HG02610 (cell line): Measurements from ENCODE around the gene ITFG1.
"Not testable (repeated sequence)": the region's sequence is repeated elsewhere in the genome, so short reads cannot be mapped to it uniquely, and the experiment has no call there.

Source experiments
- ATAC-seq: cut with Tn5 transposase; IDR thresholded peaks from one replicate; pipeline ENCODE4 v1.9.1; 2021; ENCODE audit warnings: mild to moderate bottlenecking, moderate library complexity; ENCODE audit not compliant: unreplicated experiment

Gene ITFG1

DNA sequence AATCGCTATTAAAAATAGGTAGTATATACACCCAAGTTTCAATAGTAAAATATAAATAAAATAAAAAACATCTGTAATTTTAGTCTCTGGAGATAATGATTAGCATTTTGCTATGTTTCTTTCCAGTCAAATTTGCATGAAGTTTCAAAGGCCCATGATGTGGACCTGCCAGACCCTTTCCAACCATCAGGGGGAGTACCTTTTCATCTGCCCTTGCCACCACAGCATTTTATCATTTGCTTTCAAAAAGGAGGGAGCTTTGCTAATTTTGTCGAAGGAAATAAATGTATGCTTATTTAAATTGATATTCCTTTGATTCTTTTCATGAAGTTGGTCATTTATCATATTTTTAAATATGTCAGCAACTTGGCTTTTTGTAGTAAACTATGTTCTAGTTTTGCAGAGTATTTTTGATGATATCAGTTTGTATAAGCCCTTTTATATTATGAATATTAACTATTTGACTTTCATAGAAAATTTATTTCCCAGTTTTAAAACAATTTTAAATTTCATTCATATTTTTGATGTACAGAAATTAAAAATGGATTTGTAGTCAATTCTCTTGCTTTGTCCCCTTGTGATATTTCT, 201.9 kb downstream of the ITFG1 start:
- no peak for ATAC-seq

- no peak for ATAC-seq
Observed at GRCh38 chr16:47254756-47255155, 206.1 kb downstream of the ITFG1 start.

GRCh38 chr16:47250983-47251382, 209.9 kb downstream of the ITFG1 start:
- no peak for ATAC-seq

GRCh38 chr16:47247690-47248089, 213.2 kb downstream of the ITFG1 start:
- ATAC-seq, result no peak

DNA sequence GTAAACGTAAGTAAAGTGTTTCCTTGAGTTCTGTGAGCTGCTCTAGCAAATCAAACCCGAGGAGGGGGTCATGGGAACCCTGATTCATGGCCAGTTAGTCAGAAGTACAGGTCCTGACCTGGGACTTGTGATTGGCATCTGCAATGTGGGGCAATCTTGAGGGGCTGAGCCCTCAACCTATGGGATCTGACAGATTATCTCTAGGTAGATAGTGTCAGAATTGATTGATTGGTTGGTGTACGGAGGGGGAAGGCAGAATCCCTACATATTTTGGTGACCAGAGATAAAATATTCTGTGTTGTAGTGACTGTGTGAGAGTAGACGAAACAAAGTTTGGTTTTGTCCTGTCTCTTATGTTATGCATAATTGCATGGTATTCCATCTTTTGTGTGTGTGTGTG, 216.7 kb downstream of the ITFG1 start:
- no peak for ATAC-seq

DNA sequence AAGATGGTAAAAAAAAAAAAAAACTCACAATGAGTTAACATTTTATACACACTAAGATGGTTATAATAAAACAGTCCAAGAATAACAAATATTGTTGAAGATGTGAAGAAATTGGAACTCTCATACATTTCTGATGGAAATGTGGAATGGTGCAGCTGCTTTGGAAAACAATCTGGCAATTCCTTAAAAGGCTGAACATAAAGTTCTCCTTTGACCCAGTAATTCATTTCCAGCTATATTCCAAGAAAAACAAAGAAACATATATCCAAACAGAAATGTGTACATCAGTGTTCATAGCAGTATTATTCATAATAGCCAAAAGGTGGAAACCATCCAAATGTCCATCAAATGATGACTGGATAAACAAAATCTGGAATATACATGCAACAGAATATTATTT, 219.8 kb downstream of the ITFG1 start:
- ATAC-seq, result no peak

- ATAC-seq, result no peak
Observed at GRCh38 chr16:47236716-47237115, 224.1 kb downstream of the ITFG1 start.

GRCh38 chr16:47230296-47230695, 230.6 kb downstream of the ITFG1 start:
- ATAC-seq, result no peak

DNA sequence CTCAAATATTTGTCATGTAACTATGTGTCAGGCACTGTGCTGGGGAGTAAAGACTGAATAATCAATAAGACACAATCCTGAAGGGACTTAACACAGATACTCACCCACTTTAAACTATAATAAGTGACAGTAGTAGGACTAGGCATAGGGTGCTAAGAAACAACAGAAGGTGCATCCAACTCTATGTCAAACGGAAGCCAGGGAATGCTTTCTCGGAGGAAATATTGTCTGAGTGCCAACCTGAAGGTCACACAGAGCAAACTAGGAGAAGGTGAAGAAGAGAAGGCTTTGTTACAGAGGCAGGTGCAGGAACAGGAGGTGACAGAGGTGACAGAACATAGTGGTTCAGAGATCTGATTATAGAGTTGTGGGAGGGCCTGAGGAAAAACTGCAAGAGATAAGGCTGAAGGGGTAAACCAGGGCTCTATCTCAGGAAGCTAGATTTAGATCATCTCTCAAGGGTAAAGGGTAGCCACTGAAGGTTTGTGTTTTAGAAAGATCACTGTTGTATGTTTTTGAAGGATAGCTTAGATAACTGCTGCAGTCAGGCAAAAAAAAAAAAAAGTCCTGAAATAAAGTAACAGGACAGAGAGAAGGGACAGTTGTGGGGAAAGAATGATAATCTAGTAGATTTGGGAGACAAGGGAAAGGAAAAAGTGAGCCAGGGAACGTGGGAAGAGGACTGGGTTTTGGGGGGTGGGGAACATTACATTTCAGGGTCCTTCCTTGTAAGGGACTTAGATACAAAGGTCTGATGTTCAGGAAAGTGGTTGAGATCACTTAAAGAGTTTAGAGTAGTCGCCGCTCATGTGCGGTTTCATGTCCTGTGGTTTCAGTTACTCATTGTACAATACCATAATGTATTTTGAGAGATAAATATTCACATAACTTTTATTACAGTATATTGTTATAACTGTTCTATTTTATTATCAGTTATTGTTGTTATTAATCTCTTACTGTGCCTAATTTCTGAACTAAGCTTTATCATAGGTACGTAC, 231.5 kb downstream of the ITFG1 start:
- no peak for ATAC-seq

DNA sequence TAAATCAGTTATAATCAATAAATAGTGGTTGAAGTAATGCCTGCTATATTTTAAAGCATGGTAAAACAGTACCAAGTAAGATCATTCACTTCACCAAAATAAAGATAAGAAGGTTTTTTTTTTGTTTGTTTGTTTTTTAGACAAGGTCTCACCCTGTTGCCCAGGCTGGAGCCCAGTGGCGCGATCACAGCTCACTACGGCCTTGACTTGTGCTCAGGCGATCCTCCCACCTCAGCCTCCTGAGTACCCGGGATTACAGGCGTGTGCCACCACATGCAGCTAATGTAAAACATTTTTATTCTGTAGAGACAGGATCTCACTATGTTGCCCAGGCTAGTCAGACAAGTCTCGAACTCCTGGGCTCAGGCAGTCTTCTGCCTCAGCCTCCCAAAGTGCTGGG, 232.6 kb downstream of the ITFG1 start:
- ATAC-seq, result no peak

DNA sequence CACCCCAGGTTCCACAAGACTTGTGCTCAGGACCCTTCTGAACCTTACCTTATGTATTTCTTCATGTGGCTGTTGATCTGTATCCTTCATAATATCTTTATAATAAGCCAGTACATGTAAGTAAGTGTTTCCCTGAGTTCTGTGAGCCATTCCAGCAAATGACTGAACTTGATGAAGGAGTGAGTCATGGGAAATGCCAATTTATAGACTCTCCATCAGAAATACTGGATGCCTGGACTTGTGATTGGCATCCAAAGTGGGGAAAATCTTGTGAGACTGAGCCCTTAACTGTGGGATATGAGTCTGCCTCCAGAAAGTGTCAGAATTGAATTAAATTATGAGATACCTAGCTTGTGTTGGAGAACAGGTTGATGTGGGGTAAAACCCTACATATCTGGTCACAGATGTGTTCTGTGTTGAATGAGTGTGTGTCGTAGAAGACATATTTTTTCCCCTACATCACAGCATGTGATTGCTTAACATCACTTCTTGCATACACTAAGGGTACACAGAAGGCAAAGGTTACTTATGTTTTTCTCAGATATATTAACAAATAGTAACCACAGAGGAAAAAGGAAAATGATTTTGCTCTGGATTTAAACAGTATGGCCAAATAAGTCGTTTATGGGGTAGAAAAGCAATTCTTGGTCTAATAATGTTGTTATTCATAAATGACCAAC, 247.0 kb downstream of the ITFG1 start:
- ATAC-seq, result no peak

- ATAC-seq, result no peak
Observed at GRCh38 chr16:47211218-47211617, 249.6 kb downstream of the ITFG1 start.

DNA sequence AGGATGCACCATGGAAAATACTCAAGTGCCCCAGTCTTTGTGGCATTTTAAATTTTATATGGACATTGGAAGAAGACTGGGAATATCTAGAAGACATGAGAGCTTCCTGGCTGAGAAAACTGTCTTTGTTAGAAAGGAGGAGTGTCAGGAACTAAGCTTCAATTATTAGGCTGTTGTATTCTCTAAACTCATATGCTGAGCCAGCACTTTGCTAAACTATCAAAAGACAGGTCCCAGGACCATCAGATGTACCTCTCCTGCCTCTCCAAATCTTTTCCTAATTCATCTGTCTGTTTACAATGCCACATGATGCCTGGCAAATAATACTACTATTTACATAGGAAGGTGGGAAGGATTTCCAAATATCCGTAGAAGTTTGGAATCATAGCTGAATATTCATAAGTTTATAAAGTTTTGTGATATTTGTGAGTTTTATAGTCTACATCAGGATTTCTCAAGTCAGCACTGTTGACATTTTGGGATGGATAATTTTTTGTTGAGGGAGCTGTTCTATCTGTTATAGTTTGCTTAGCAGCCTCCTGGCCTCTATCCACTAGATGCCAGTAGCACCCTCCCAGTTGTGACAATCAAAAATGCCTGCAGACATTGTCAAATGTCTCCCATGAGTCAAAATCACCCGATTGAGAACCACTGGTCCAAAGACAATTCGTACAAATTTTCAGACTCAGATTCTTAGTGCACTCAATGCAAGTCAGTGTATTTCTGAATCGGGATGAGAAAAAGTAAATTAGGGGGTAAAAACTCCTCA, 255.9 kb downstream of the ITFG1 start:
- ATAC-seq, result no peak

DNA sequence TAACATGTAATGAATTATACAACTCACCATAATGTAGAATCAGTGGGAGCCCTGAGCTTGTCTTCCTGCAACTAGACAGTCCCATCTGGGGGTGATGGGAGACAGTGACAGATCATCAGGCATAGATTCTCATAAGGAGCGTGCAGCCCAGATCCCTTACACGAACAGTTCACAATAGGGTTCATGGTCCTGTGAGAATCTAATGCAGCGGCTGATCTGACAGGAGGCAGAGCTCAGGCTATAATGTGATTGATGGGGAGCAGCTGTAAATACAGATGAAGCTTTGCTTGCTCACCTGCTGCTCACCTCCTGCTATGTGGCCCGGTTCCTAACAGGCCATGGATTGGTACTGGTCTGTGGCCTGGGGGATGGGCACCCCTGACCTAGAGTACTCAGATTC, 257.4 kb downstream of the ITFG1 start:
- not testable (repeated sequence) for ATAC-seq

- ATAC-seq, result no peak
Observed at GRCh38 chr16:47198180-47198575, 262.7 kb downstream of the ITFG1 start.

GRCh38 chr16:47197536-47198179, 263.2 kb downstream of the ITFG1 start:
- ATAC-seq, result no peak

DNA sequence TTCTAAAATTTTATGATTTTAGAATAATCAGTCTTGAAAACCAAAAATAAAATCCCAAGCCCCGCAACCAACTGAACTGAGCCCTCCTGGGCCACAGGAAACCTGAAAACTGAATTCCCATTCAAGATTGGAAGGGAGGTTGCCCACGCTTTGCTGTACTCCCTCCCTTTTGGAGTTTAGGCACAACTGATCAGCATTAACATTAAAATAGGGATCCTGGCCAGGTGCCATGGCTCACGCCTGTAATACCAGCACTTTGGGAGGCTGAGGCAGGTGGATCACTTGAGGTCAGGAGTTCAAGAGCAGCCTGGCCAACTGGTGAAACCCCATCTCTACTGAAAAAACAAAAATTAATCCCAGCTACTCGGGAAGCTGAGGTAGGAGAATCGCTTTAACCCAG, 264.4 kb downstream of the ITFG1 start:
- no peak for ATAC-seq

- ATAC-seq, result no peak
Observed at GRCh38 chr16:47182318-47182717, 278.5 kb downstream of the ITFG1 start.

DNA sequence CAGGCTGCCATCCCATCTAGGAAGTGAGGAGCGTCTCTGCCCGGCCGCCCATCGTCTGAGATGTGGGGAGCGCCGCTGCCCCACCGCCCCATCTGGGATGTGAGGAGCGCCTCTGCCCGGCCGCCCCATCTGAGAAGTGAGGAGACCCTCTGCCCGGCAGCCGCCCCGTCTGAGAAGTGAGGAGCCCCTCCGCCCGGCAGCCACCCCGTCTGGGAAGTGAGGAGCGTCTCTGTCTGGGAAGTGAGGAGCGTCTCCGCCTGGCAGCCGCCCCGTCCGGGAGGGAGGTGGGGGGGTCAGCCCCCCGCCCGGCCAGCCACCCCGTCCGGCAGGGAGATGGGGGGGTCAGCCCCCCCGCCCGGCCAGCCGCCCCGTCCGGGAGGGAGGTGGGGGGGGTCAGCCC, 279.8 kb downstream of the ITFG1 start:
- not testable (repeated sequence) for ATAC-seq

DNA sequence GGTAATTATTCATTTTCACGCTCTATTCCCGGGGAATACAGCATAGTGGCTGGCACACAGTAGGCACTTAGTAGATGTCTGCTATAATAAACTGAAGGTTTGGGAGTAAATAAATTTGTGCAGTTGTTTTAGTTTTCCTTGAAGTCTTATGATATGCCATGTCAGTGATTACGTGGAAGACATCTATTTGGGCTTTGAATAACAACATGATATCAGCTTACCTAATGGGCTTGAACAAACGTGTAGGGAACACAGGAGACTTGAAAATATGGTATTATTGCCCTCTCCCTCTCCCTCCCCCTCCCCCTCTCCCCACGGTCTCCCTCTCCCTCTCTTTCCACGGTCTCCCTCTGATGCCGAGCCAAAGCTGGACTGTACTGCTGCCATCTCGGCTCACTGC, 280.8 kb downstream of the ITFG1 start:
- no peak for ATAC-seq
